ENCODE results near the gene PDLIM1. TPM values are rescaled to one million over a fixed set of nuclear protein-coding genes. Genes with fewer than 3 reads are reported as not detected.

PDLIM1 gene
- total RNA-seq, 1 donor from 2014 or later, result 334 TPM

GRCh38 chr10:95188593-95188992 is 102.2 kb downstream of the PDLIM1 start:
- intact Hi-C loops (cut with DNase I), result no loop called here
- DNase-seq (ENCODE audit: low spot score), result no peak

GRCh38 chr10:95187617-95188016 is 103.2 kb downstream of the PDLIM1 start:
- intact Hi-C loops (cut with DNase I), result no loop called here
- no peak for DNase-seq (ENCODE audit: low spot score)

Other genes with a start within 250 kb of the PDLIM1 start
- not detected for gene CYP2C8, start 221.5 kb downstream of the PDLIM1 start, total RNA-seq
- gene ACSM6, start 96.8 kb downstream of the PDLIM1 start, total RNA-seq, result 0.30 TPM

Measured in cardiac septum (tissue), 1 donor.